NCI-H2171 treated with DMSO at 0.1 percent for 48 hours (cell line): ENCODE results near the gene MSI1.
"Not testable (repeated sequence)": the region's sequence is repeated elsewhere in the genome, so short reads cannot be mapped to it uniquely, and the experiment has no call there.

Source experiments
- DNase-seq: peaks from one replicate; lab custom pipeline; 2025; lab: John Stamatoyannopoulos, UW

The MSI1 gene

DNA sequence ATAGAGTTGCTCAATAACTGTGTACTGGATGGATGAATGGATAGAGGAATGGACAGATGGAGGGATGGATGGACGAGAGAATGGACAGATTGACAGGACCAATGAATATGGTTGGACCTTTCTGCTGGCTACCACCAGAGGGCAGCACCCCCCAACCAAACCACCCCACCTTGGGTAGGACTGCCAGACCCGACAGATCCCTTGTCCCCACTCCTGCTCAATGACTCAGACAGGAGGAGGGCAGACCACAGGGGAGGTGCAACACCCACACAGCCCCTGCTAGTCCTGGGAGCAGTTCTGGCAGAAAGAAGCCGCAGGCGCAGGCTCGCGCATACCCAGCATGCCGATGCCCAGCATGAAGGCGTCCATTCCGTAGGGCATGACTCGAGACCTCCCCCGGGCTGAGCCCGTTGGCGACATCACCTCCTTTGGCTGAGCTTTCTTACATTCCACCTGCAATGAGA, 12.4 kb downstream of the MSI1 start:
- DNase-seq: peak; percentile 59

DNA sequence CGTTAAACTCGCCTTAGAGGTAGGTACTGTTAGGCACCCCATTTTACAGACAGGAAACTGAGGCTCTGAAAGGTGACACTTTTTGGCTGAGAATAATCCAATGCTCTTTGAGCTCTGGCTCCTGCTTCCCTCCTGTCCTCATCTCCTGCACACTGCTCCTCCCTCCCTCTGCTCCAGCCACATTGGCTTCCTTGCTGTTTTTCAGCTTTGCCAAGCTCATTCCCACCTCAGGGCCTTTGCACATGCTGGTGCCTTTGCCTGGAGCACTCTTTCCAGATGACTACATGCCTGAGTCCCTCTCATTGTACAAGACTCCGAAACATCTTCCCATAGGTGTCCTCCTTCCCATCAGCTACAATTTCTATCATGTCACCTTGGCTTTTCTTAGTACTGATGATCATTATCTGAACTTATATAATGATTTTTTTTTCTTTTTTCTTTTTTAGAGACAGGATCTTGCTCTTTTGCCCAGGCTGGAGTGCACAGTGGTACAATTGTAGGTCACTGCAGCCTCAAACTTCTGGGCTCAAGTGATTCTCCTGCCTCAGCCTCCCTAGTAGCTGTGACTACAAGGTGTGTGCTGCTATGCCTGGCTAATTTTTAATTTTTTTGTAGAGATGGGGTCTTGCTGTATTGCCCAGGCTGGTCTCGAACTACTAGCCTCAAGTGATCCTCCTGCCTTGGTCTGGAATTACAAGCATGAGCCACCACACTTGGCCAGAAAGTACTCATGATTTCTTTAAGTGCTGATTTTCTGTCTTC, 15.2 kb downstream of the MSI1 start:
- no peak for DNase-seq

DNA sequence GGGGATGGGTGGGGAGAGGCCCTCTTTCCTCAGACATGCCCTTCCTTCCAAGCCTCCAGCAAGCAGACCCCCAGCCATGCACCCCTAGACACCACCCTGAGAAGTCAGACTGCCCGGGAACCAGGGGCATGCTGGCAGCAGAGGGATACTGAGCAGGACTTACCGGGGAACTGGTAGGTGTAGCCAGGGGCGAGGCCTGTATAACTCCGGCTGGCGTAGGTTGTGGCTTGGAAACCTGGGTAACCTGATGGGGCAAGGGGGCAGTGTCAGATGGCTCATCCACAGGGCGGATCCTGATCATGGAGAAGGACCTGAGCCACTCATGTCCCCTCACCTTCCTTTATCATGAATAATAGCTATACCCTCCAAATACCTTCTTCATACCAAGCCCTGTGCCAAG, 15.8 kb downstream of the MSI1 start:
- DNase-seq: no peak

GRCh38 chr12:120352117-120352516, 16.8 kb downstream of the MSI1 start:
- DNase-seq: no peak

DNA sequence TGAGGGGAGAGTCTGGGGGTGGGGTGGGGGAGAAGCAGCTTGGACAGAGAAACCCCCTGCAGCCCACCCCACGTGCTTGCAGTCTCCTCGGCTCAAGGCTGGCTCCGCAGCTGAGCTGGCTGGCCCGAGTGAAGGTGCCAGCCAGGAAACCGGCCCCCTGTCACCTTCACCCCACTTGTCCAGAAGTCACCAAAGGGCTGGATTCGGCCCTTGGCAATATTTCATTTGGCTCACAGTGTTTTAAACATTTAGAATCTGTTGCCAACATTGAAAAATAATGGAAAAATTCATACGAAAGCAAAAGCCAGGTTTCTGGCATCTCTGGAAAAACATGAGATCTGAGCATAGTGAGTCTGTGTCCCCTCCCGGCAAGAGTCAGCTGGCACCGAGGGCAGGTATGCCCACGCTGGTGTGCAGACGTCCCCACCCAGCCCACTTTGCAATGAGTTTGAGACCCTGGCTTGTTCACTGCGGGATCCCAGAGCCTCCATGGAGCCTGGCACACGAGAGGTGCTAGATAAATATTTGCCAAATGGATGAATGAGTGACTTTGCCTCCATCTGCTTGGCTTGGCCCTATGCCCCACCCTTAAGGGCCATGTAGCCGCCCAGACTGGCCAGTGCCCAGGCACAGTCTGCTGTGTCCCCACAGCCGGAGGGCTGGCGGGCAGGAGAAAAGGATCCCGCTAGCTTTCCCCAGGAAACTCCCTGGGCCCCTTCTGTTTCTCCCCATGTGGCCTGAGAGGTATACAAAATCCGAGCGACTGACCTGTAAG, 18.2 kb downstream of the MSI1 start:
- no peak for DNase-seq

- DNase-seq: no peak
These were observed 21.2 kb downstream of the MSI1 start for GRCh38 chr12:120347766-120348165.

- DNase-seq: no peak
These were observed 22.3 kb downstream of the MSI1 start for GRCh38 chr12:120346681-120347080.

DNA sequence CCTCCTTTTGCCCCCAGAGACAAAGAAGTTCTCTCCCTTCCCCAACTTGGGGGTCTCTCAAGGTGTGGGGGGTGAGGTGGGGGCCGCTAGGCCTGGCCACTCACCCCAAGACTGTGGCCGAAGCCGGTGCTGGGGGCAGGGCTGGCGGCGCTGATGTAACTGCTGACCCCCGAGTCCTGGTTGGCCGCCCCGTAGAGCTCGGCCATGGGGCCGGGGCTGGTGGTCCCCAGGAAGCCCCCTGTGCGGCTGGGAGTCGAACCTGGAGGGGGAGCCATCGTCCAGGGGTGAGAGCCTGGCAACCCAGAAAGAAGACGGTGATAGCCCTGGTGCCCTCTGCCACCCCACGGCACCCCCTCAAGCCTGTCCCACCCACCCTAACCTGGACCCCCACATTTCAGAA, 22.9 kb downstream of the MSI1 start:
- no peak for DNase-seq

- no peak for DNase-seq
These were observed 25.3 kb downstream of the MSI1 start for GRCh38 chr12:120343692-120344091.

- no peak for DNase-seq
These were observed 25.9 kb downstream of the MSI1 start for GRCh38 chr12:120343039-120343537.

GRCh38 chr12:120342175-120343038, 26.6 kb downstream of the MSI1 start:
- DNase-seq: no peak

DNA sequence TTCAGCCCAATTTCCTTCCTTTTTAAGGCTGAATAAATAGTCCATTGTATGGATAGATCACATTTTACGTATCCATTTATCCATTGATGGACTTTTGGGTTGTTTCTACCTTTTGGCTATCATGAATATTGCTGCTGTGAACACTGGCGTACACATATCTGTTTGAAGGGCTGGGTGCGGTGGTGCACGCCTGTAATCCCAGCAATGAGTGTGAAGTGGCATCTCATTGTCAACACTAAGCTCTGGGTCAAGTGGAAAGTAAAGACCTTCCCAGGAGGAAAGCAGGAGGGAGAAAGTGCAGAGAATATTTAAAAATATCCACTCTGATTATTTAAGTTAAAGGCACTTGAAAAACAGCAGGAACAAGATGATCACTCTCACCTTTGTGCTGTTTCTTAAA, 29.7 kb downstream of the MSI1 start:
- no peak for DNase-seq

DNA sequence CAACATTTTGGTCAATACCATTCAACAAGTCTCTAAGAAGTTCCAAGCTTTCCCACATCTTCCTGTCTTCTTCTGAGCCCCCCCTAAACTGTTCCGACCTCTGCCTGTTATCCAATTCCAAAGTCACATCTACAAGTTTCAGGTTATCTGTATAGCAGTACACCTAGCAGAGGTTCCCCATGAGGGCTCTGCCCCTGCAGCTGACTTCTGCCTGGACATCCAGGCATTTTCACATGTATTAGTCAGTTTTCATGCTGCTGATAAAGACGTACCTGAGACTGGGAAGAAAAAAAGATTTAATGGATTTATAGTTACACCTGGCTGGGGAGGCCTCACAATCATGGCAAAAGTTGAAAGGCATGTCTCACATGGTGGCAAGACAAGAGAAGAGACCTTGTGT, 31.2 kb downstream of the MSI1 start:
- no peak for DNase-seq

GRCh38 chr12:120336392-120336791, 32.6 kb downstream of the MSI1 start:
- DNase-seq: not testable (repeated sequence)

DNA sequence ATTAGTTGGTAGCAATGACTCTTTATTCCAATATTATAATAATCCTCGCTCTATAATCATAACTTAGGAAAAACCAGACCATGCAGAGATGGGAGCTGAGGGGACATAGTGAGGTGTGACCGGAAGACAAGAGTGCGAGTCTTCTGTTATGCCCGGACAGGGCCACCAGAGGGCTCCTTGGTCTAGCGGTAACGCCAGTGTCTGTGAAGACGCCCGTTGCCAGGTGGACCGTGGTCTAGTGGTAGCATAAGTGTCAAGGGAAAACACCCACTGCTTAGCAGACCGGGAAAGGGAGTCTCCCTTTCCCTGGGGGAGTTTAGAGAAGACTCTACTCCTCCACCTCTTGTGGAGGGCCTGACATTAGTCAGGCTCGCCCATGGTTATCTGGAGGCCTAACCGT, 33.5 kb downstream of the MSI1 start:
- DNase-seq: peak; percentile 23

DNA sequence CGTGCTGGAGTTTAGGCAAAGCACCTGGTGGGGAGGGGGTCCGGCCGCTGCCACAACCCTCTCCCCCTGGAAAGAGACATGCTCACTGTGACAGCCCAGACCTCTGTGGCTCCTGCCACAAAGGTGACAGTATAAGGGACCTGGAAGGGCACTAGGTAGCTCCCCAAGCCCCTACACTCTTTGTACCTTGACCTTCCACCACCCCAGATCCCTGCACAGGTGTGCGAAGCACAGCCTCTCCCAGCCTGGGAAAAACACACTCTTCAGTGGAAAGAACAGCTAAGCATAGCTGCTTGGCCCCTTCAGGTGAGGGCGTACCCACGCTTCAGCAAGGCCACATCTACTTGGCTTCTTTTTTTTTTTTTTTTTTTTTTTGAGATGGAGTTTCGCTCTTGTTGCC, 36.4 kb downstream of the MSI1 start:
- DNase-seq: no peak

DNA sequence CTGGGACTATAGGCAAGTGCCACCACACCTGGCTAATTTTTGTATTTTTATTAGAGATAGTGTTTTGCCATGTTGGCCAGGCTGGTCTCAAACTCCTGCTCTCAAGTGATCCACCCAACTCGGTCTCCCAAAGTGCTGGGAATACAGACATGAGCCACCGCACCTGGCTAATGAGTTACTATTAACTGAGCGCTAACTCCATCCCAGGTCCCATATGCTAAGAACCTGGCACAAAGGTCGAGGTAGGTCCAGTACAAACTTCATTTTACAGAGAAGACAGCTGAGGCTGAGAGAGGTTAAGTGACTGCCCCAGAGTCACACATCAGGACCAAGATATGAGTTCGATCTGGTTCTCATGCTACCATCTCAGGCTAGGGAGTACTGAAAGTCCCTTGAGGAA, 36.9 kb downstream of the MSI1 start:
- DNase-seq: no peak

- DNase-seq: no peak
These were observed 37.6 kb downstream of the MSI1 start for GRCh38 chr12:120331390-120331789.

DNA sequence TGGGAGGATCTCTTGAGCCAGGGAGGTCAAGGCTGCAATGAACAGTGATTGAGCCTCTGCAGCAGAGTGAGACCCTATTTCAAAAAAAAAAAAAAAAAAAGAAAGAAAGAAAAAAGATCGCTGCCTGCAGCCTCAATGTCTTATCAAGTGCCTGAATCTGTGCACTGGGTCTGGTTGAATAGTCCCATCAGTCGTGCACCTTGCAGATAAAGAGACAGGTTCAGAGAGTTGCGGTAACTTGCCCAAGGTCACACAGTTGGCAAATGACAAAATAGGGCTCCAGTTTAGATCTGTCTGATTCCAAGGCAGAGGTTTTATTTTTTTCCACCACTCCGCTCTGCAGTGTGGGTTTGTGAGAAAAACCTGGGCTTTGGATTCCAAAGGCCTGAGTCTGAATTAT, 40.7 kb downstream of the MSI1 start:
- no peak for DNase-seq

DNA sequence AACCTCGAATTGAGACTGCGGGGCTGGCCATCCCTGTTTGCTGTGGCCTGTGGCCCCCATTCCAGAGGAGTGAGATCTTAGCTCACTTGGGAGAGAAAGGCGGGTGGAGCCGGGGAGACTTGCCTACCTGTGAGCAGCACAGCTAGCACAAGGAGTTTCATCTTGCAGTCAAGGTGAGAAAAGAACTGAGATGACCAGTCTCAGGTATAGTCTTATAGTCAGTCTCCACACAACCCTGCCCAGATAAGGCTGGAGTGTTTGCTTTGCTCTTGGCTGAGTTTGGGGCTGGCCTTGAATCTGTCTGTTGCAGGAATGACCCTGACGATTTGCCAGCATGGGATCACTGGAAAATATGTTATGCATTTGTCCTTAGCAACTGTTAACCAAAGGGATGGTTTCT, 41.4 kb downstream of the MSI1 start, which contains the start of gene PLA2G1B:
Gene PLA2G1B, minus strand, starts transcription at position 187 of the 400 bp plus-strand sequence. Its CDS starts 26 bp downstream, at position 161.
- no peak for DNase-seq

DNA sequence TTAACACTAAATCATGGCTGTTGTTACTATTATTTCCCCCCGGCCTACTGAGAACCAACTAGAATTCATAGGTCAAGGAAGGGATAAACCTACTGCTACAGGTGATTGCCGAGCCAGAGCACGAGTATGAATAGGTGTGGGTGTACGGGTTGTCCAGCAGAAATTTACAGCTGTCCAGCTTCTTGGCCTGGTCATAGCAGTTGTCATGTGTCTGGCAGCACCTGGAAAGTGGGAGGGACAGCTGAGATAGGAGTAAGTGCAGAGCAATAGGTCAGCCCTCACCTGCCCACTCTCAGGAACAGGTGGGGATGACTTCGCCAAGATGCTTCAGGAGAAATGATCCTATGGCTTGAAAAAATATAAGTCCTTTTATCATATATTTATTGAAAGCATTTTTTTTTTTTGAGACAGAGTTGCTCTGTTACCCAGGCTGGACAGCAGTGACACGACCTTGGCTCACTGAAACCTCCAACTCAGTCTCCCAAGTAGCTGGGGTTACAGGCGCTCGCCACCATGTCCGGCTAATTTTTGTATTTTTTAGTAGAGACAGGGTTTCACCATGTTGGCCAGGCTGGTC, 44.0 kb downstream of the MSI1 start:
- DNase-seq: no peak

- DNase-seq: no peak
These were observed 45.2 kb downstream of the MSI1 start for GRCh38 chr12:120323772-120324171.
